ENCODE measurements around the gene USP47.

The USP47 gene

DNA sequence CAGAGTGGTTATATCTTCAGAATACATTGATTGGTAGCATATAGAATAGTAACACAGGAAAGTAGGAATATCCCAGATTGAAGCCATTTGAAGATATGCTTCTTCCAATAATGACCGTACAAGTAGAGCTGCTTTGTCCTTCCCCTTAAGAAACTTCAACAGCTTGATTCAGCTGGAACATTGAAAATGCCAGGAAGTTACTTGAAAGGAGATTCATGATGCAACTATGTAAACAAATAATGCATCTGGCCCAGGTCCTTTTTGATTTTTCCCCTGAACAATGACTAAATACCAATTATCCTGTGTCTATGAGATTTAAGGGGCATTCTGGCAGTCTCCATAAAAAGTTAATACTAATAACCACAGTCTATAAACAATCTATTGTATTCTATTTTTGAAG lies 163.7 kb downstream of the USP47 start:
- DNase-seq: no peak

DNA sequence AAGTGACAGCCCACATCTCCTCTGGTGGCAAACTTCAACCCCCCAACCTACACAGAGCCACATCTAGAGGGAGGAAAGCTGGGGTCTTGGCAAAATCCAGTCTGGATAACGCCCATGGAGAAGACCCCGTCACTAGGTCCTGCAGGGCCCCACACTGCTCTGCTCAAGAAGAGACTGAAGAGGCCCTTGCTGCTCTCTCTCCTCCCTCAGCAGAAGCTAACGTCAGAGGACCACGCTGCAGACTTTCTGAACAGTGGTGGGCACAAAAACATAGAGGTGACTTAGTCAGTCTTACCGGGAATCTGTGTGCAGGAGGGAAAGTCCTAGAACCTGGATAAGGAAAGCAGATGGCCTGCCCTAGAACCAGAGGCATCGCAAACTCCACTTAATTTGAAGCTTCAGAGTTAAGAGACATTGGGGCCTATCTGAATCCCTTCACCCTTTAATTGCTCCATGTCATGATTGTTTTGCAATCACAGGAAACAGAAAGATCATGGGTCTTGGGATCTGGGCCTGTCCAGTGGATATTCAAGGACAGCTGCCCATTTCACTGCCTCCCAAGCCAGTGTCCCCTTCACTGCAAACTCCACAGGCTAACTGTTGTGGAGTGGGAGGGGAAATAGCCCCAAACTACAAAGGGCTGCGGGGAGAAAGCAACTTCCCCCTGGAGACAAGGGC lies 164.9 kb downstream of the USP47 start:
- DNase-seq: no peak

DNA sequence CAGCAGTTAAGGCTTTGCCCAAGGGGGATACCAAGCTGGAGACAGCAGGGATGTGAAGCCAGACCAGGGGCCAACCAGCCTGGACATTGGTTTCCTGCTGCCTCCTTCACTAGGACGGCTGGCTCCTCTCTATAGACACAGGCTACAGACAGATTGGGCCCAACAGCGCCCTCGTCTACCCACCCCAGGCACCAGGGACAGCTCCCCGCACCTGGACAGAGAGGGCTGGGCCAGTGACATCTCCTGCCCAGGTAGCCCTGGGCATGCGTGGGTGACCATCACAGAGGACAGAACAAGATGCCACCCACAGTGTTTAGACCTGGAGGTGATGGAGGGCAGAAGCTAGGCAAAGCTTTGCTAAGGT lies 165.4 kb downstream of the USP47 start:
- DNase-seq: no peak

DNA sequence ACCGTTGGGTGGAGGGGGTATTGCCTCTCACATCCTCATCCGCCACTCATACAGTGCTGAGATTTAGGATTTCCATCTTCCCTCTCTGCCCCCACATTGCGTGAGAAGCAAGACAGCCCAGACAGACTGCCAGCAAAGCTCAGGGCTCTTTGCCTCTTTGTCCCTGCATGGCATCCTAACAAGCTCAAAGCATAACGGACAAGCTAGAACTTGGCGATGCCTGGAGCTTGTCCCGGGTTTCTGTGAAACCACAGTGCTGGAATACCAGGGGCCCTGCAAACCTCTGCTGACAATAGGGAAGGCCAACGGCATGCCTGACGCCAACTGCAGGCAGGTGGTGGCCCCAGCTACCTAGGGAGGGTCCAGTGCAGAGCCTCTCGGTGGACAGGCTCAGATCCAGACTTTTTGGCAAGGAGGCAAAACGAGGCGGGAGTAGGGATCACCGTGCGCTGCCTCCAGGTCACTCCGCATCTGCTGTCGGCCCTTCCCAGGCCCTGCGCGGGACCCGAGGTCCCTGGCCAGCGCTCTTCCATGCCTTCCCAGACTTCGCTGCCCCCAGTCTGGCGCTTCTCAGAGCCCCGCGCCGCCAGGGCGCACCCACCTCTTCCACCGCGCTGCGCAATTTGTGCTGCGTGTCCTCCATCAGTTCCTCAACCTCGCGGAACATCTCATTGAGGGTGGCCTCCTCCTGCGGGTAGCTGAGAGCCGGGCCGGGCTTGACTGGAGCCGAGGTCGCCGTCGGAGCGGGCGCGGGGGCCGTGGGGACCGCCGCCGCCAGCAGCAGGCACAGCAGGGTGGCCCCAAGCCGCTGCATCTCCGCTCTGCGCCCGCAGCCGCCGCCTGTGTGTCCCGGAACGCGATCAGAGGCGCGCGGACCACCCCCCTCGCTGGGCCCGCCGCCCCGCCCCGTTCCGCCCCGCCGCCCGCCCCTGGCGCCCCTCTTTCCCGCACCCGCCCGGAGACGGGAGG lies 166.3 kb downstream of the USP47 start, which contains the start of gene DKK3:
TSS of gene DKK3 (minus strand) at position 858 of the 969 bp plus-strand sequence. CDS start at position 814, 44 bp downstream.
- no peak for DNase-seq

Data from activated CD8-positive, alpha-beta memory T cell treated with anti-CD3 and anti-CD28 coated beads, Interleukin-2, amount 50 U/mL, for 48 hours (primary cell).